Glomerular visceral epithelial cell (primary cell): ENCODE results near the gene AXDND1.

ENCODE experiments used
- DNase-seq: peaks from one replicate; pipeline ENCODE4 v3.0.0-alpha.2; 2016; ENCODE audit errors: extremely low spot score

The AXDND1 gene

DNA sequence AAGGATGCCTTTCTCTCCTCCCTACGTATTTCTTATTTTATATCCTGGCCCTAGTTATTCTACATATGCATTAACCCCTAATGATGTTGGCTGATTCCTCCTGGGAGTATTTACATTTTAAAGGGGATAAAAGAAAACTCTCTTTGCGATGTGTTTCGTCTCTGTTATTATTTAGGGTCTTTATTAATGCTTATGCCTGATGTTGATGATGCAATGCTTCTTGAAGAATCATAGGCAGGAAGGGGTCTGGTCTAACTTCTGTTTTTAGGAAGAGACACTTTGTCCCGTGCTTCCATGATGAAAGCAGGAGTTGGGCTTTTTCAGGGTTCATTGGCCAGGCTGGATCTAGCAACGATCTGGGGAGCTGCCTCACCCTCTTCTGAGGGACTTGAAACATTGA is 210.7 kb downstream of the AXDND1 start:
- no peak for DNase-seq

DNA sequence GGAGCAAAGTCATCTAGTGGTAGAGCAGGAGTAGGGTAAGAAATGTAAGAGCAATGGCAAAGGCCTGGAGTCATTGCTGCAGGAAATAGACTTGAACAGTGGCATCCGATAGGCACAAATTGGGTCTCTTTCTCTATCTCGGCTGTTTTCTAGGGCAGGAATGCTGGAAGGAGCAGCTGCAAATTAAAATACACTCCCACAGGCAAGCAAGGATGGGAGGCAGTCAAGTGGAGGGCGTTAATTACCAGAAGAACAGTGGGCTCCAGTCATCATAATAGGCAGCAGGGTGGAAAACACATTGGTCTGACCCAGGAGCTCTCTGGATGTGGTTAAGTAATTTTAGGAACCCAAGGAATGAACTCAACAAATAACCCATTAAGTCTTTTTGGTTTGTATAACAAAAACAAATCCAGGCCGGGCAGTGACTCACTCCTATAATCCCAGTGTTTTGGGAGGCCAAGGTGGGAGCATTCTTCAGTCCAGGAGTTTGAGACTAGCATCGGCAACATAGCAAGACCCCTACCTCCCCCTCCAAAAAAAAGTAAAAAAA is 218.1 kb downstream of the AXDND1 start:
- no peak for DNase-seq

- peak; percentile 24 for DNase-seq
Observed at GRCh38 chr1:179586107-179586823, 220.5 kb downstream of the AXDND1 start.

DNA sequence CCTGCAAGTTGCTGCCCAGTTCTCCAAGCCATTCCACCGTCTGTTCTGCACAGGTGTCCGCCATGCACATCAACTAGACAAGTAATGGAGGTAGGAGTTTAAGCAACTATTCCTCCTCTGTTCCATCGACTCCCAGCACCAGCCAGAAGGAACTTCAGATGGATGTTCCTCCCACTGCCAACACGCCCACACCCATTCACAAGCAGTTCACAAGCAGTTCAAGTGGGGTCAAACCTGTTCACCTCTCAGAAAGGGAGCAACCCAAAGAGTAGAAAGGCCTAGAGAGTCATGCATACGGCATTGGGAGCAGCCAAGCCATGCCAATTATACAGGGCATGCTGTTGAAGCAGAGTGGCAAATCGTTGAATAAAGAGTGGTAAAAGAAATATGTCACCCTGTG is 221.6 kb downstream of the AXDND1 start:
- DNase-seq = no peak

GRCh38 chr1:179588425-179589024 is 222.8 kb downstream of the AXDND1 start:
- no peak for DNase-seq

GRCh38 chr1:179589509-179589908 is 223.7 kb downstream of the AXDND1 start:
- peak; percentile 43 for DNase-seq

GRCh38 chr1:179590671-179591070 is 224.9 kb downstream of the AXDND1 start:
- DNase-seq = no peak

DNA sequence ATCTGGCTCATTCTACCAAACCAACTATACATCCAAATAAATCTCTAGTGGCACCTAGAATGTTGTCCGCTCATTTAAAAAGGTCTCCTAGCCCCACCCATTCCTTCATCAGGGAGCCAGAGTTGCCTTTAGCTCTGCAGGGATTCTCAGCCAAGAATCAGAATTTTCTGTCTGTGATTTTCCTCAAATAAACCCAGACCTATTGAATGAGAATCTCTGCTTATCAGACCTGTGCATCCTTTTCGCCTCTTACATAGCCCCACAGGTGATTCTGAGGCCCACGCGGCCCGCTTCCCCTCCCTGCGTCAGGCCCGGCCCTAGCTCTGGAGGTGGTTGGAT is 225.5 kb downstream of the AXDND1 start:
- no peak for DNase-seq

DNA sequence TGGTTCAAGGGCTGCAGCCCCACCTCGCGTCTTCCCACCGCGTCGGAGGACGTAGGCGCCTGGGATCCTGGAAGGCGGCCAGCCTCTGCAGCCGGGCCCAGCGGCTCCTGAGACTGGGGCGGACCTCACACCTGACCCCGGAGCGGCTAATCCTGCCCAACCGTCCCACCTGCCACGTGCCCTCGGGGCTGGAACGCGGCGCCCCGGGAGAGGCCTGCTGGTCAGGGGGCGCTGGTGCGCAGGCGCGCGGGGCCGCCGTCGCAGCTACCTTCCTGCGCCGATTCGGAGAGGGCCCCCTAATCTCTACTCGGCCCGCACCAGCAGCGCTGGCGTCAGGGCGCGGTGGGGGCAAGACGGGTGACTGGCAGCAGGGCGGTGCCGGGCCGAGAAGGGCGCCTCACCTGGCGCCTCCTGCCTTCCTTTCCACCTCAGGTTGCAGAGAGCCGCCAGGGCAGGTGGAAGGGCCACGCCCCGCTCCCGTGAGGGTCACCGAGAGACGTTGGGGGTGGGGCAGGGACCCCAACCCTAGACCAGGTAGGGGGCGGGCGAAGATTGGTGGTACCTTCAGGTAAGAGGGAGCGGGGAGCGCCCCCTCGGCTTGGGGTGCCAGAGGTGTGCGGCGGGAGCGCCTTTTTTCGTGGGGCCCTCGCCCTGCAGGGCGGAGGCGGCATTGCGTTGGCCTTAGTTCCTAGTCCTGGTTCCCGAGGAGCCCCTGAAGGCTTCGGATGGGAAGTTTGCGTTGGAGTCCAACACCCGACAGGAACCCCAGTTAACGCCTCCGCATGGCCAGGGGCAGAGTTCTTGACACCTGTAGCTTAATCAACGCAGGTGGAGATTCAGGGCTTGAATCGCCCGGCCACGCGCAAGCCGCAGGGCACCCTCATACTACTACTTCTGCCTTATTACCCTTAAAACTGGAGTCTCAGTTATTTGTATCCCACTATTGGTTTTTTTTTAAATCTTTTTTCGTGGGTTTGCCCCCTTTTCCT is 226.1 kb downstream of the AXDND1 start, which contains the start of gene TDRD5:
TDRD5 (plus strand) TSS at position 241 of the 989 bp plus-strand sequence. CDS start 784 bp downstream, outside the sequence.
- no peak for DNase-seq

DNA sequence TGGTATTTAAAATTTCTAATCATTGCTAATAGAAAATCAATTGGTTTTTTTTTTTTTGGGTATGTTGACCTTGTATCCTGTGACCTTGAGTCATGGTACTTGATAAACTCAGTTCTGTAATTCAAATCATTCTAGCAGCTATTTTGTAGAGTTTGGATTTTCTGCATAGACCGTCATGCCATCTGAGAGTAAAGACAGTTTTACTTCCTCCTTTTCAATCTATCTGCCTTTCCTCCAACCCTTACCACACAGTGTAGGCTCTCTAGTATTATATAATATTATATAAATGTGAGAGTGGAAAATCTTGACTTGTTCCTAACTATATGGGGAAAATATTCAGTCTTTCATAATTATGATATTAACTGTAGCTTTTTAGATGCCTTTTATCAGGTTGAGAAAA is 232.9 kb downstream of the AXDND1 start:
- DNase-seq = no peak

DNA sequence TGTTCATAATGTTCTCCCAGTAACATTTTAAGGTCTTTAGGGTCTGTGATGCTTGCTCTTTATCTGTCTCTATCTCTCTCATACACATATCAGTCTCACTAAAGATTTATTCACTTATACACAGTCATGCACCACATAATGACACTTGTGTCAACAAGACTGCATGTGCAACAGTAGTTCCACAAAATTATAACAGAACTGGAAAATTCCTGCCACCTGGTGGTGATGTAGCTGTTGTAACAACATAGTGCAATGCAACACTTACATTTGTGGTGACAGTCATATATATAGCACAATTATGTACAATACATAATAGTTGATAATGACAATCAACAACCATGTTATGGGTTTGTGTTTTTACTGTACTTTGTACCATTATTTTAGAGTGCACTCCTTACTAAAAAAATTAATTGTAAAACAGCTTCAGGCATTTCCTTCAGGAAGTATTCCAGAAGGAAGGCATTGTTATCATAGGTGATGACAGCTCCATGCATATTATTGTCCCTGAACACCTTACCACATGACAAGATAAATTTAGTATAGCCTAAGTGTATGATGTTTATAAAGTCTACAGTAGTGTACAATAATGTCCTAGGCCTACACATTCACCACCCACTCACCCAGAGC is 234.0 kb downstream of the AXDND1 start:
- peak; percentile 12 for DNase-seq

GRCh38 chr1:179601093-179601492 is 235.3 kb downstream of the AXDND1 start:
- no peak for DNase-seq
